GM12864 (cell line): ENCODE data around the gene TMC1.
"Not testable (repeated sequence)": the region's sequence is repeated elsewhere in the genome, so short reads cannot be mapped to it uniquely, and the experiment has no call there.

ENCODE experiments used
- DNase-seq: peaks from one replicate; pipeline ENCODE4 v3.0.0-alpha.2; 2011; ENCODE audit warnings: low read depth
- H3K4me3 ChIP-seq: 2 replicates; pipeline ENCODE4 v1.5.1; 2011; ENCODE audit warnings: mild to moderate bottlenecking, low read depth, low read length, control low read depth
- CTCF ChIP-seq: IDR thresholded peaks from 2 replicates; pipeline ENCODE4 v1.5.1; 2011; ENCODE audit warnings: low read depth, mild to moderate bottlenecking, moderate library complexity, low read length, control low read depth, inconsistent platforms; ENCODE audit errors: missing control alignments

Gene TMC1

GRCh38 chr9:72521416-72521815, at the start of gene TMC1:
TSS of gene TMC1 (plus strand) at chr9:72521608. CDS start at chr9:72648649, 127,041 bp downstream.
- not testable (repeated sequence) for H3K4me3 ChIP-seq, DNase-seq

GRCh38 chr9:72473474-72474261, 47.7 kb upstream of the TMC1 start:
- no peak overlapping the region for H3K4me3 ChIP-seq
- TF ChIP-seq CTCF = no peak
- peak; percentile 34 for DNase-seq

- no peak for TF ChIP-seq CTCF
- H3K4me3 ChIP-seq = no peak overlapping the region
- no peak for DNase-seq
Measured at GRCh38 chr9:72474676-72475075, 46.7 kb upstream of the TMC1 start.

GRCh38 chr9:72476100-72476499, 45.3 kb upstream of the TMC1 start:
- no peak for TF ChIP-seq CTCF
- no peak overlapping the region for H3K4me3 ChIP-seq
- no peak for DNase-seq

- H3K4me3 ChIP-seq = no peak overlapping the region
- no peak for DNase-seq
- TF ChIP-seq CTCF = no peak
Measured at GRCh38 chr9:72476617-72477437, 44.6 kb upstream of the TMC1 start.

- no peak for DNase-seq
- H3K4me3 ChIP-seq = no peak overlapping the region
- no peak for TF ChIP-seq CTCF
Measured at GRCh38 chr9:72477930-72478518, 43.4 kb upstream of the TMC1 start.

GRCh38 chr9:72478966-72479365, 42.4 kb upstream of the TMC1 start:
- H3K4me3 ChIP-seq = no peak overlapping the region
- no peak for TF ChIP-seq CTCF
- DNase-seq = no peak

- H3K4me3 ChIP-seq, DNase-seq: not testable (repeated sequence)
Measured at GRCh38 chr9:72480261-72480660, 41.1 kb upstream of the TMC1 start.
